CD4-positive, alpha-beta memory T cell (primary cell): Measurements from ENCODE around the gene GNL3. TPM values are rescaled to one million over a fixed set of nuclear protein-coding genes. Genes with fewer than 3 reads are reported as not detected.

Experiments used
- CTCF ChIA-PET: fragments of 350-600 bp; sonication (Branson Sonifier 250); formaldehyde crosslinking; loops from one replicate; lab custom pipeline; 2021; ENCODE audit warnings: inconsistent platforms; ENCODE audit not compliant: partially characterized antibody; lab: Charles Lee
- POLR2A ChIA-PET: fragments of 350-600 bp; sonication (Branson Sonifier 250); formaldehyde crosslinking; loops from one replicate; lab custom pipeline; 2021; ENCODE audit not compliant: partially characterized antibody; lab: Charles Lee
- DNase-seq, 5 donors: peaks; one replicate each; pipeline versions ENCODE4 v3.0.0 to v3.0.0-alpha.2; 2020 to 2022; ENCODE audit warnings: mixed read lengths in 1 of 5
- H3K27ac ChIP-seq: one replicate; pipeline ENCODE4 v1.7.0; 2013; ENCODE audit warnings: low read depth, low read length
- H3K27me3 ChIP-seq: 2 replicates; pipeline ENCODE4 v1.7.0; 2013; ENCODE audit warnings: mild to moderate bottlenecking, low read length, moderate library complexity; ENCODE audit not compliant: insufficient read depth
- H3K36me3 ChIP-seq: 2 replicates; pipeline ENCODE4 v1.7.0; 2013; ENCODE audit warnings: mild to moderate bottlenecking, low read length, moderate library complexity; ENCODE audit not compliant: insufficient read depth
- H3K4me1 ChIP-seq: 2 replicates; pipeline ENCODE4 v1.7.0; 2013; ENCODE audit warnings: mild to moderate bottlenecking, low read length, moderate library complexity; ENCODE audit not compliant: insufficient read depth
- H3K4me3 ChIP-seq, 2 donors: one replicate each; pipeline ENCODE4 v1.7.0; 2013; ENCODE audit warnings: low read length in 2 of 2, mild to moderate bottlenecking in 1 of 2
- H3K9me3 ChIP-seq, 2 donors: one replicate each; pipeline ENCODE4 v1.7.0; 2013; ENCODE audit warnings: low read length in 2 of 2, control low read depth in 1 of 2; ENCODE audit not compliant: control insufficient read depth in 1 of 2
- H3K27ac Mint-ChIP-seq, 7 donors: one replicate each; pipeline ENCODE4 v1.8.0; 2020 to 2021; ENCODE audit warnings: mixed read lengths in 7 of 7, mild to moderate bottlenecking in 6 of 7, inconsistent platforms in 3 of 7, moderate library complexity in 3 of 7
- H3K27me3 Mint-ChIP-seq, 2 donors: one replicate each; pipeline ENCODE4 v1.8.0; 2020 to 2021; ENCODE audit warnings: mixed read lengths in 2 of 2
- H3K36me3 Mint-ChIP-seq, 2 donors: one replicate each; pipeline ENCODE4 v1.8.0; 2020 to 2021; ENCODE audit warnings: mixed read lengths in 2 of 2, inconsistent platforms in 1 of 2, mild to moderate bottlenecking in 1 of 2
- H3K4me1 Mint-ChIP-seq, 4 donors: one replicate each; pipeline ENCODE4 v1.8.0; 2020 to 2021; ENCODE audit warnings: mixed read lengths in 4 of 4, mild to moderate bottlenecking in 1 of 4
- H3K4me3 Mint-ChIP-seq, 8 donors: one replicate each; pipeline ENCODE4 v1.8.0; 2020 to 2021; ENCODE audit warnings: mixed read lengths in 8 of 8, mild to moderate bottlenecking in 7 of 8, moderate library complexity in 6 of 8, inconsistent platforms in 3 of 8
- H3K9me3 Mint-ChIP-seq, 8 donors: one replicate each; pipeline ENCODE4 v1.8.0; 2020 to 2021; ENCODE audit warnings: mixed read lengths in 8 of 8, mild to moderate bottlenecking in 5 of 8, inconsistent platforms in 3 of 8, moderate library complexity in 1 of 8
- intact Hi-C: fragments of 100-400 bp; cut with micrococcal nuclease; formaldehyde crosslinking; loops from one replicate; pipeline ENCODE4 v1.15.1; 2023
- polyA plus RNA-seq, 2 donors: library from polyadenylated mRNA; unstranded; fragments of 300-500 nt; fragmentation: Illumina TruSeq; gene quantifications; one replicate each; pipeline ENCODE4 v1.2.3, GENCODE V29; 2021
- total RNA-seq, 2 experiments: library from RNA; stranded (reverse); gene quantifications; one replicate each; pipeline ENCODE4 v1.2.3, GENCODE V29; 2021

The GNL3 gene
- total and polyA plus RNA-seq, 4 experiments from 2014 or later: 47.9 to 88.4 (median 75.2) TPM

DNA sequence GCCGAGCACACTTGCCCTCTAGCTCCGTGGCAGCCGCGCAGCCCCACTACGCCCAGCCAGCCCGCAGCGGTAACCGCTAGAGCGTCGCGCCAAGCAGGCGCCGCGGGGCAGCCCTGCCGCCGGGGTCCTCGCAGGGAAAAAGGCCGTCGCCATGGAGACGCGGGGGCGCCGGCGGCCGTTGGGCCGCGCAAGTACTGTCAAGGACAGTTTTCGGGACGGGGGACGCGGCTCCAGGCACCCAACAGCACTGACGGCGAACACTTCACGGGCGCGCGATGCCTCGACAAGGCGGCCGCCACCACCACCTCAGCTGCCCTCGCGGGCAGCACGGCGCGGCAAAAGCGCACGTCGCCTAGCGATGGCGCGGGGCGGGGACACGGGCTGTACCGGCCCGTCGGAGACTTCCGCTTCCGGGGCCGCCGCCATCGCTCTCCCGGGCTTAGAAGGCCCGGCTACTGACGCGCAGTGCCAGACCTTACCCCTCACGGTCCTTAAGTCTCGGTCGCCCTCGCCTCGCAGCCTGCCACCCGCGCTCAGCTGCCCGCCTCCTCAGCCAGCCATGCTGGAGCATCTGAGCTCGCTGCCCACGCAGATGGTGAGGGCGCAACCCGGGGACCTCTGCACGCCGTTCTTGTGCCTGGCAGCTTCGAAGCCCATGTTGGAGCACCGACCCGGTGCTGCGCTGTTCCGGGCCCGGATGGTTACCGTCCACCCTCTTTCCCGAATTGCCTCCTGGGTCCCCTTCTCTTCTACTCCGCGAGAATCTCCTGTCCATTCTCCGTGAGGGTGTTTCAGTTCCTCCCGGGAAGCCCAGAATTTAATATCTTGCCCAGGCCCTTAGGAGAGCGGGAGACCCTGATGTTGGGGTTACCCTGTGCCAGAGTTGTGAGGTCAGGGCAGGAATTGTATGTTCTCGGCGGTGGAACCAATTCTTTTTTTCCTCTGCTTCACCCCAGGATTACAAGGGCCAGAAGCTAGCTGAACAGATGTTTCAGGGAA, 20.2 kb downstream of the GNL3 start, which contains the start of the genes GLT8D1 and SPCS1:
TSS of gene GLT8D1 (minus strand) at position 104 of the 999 bp plus-strand sequence. CDS start 5,331 bp downstream, outside the sequence.
TSS of gene SPCS1 (plus strand) at position 419 of the 999 bp plus-strand sequence. CDS start at position 560, 141 bp downstream.
- Mint-ChIP-seq H3K4me3 (peak within 1 kb of the TSS; percentile 92 to 98 (median 96)), H3K9me3 (no peaks in the 10 kb centered on the region), H3K27ac (peak within 1 kb of the TSS; percentile 95 to 99 (median 97)), H3K36me3 (peaks cover 0 to 28% of the 10 kb centered on the region in 2 donors), H3K27me3 (no peaks in the 10 kb centered on the region), H3K4me1 (peaks cover 16 to 41% (median 27%) of the 10 kb centered on the region in 4 donors)
- Histone ChIP-seq H3K4me3 (peak within 1 kb of the TSS; percentile 75 to 99), H3K4me1 (peaks cover 39% of the 10 kb centered on the region), H3K9me3 (no peaks in the 10 kb centered on the region), H3K27me3 (no peaks in the 10 kb centered on the region), H3K36me3 (peaks cover 12% of the 10 kb centered on the region), H3K27ac (peak within 1 kb of the TSS; percentile 87)
- CTCF ChIA-PET: no interaction called here
- DNase-seq: peak; percentile 88 to 92 (median 91)
- intact Hi-C loops: loop anchor here (1.0 to 2.0 kb wide), 3 partner anchors 21 to 170 kb away; partner anchors contain the start of genes NEK4, PBRM1 and UQCC5
- POLR2A ChIA-PET: interaction anchor here (0.9 to 3.6 kb wide), 15 partner anchors 10 to 427 kb away, joined by 3 to 26 read pairs (median 6); partner anchors contain the start of genes GNL3, NEK4, PBRM1 and WDR82

DNA sequence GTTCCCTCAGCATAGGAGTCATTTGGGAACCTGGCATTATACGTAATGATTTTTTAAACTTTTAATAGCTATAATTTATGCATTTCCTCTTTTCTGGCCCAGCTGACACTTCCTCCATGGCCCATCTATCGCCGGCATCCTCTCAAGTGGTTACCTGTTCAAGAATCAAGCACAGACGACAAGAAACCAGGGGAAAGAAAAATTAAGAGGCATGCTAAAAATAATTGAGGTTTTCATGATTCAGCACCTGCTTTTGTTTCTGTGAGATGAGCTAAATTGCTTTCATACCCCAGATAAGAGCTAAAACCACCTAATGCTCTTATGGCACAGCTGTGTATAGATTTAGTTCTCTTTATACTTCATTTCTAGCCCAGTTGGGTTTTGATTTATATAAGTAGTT, 21.8 kb downstream of the GNL3 start:
- Histone ChIP-seq H3K27ac (peak overlapping the region; percentile 5), H3K4me1 (peaks cover 39% of the 10 kb centered on the region), H3K9me3 (no peaks in the 10 kb centered on the region), H3K27me3 (no peaks in the 10 kb centered on the region), H3K4me3 (peak overlapping the region in 1 of 2 donors; percentile 8), H3K36me3 (peaks cover 18% of the 10 kb centered on the region)
- peaks cover 16 to 41% (median 27%) of the 10 kb centered on the region in 4 donors for H3K4me1 Mint-ChIP-seq
- peak overlapping the region; percentile 64 to 99 (median 86) for H3K27ac Mint-ChIP-seq
- ChIA-PET POLR2A (interaction anchor here (3.6 kb wide), 1 partner anchor 22 kb away, joined by 26 read pairs; the partner anchor contains the start of genes GNL3 and PBRM1), CTCF (no interaction called here)
- H3K27me3 Mint-ChIP-seq: no peaks in the 10 kb centered on the region
- no peak for DNase-seq
- peak overlapping the region; percentile 52 to 84 (median 68) for H3K4me3 Mint-ChIP-seq
- no peaks in the 10 kb centered on the region for H3K9me3 Mint-ChIP-seq
- intact Hi-C loops: loop anchor here (2.0 kb wide), 1 partner anchor 63 kb away; the partner anchor contains the start of gene NEK4
- peaks cover 0 to 30% of the 10 kb centered on the region in 2 donors for H3K36me3 Mint-ChIP-seq

GRCh38 chr3:52710512-52710911, 24.7 kb downstream of the GNL3 start:
- Mint-ChIP-seq H3K4me1 (peaks cover 7 to 22% (median 14%) of the 10 kb centered on the region in 4 donors), H3K27ac (peak overlapping the region in 1 of 7 donors; percentile 78), H3K4me3 (no peak overlapping the region), H3K36me3 (peaks cover 0 to 25% of the 10 kb centered on the region in 2 donors), H3K9me3 (no peaks in the 10 kb centered on the region), H3K27me3 (no peaks in the 10 kb centered on the region)
- Histone ChIP-seq H3K36me3 (peaks cover 18% of the 10 kb centered on the region), H3K4me1 (peaks cover 20% of the 10 kb centered on the region), H3K27me3 (no peaks in the 10 kb centered on the region), H3K27ac (no peak overlapping the region), H3K4me3 (no peak overlapping the region), H3K9me3 (no peaks in the 10 kb centered on the region)
- intact Hi-C loops: no loop called here
- ChIA-PET CTCF (no interaction called here), POLR2A (no interaction called here)
- no peak for DNase-seq

DNA sequence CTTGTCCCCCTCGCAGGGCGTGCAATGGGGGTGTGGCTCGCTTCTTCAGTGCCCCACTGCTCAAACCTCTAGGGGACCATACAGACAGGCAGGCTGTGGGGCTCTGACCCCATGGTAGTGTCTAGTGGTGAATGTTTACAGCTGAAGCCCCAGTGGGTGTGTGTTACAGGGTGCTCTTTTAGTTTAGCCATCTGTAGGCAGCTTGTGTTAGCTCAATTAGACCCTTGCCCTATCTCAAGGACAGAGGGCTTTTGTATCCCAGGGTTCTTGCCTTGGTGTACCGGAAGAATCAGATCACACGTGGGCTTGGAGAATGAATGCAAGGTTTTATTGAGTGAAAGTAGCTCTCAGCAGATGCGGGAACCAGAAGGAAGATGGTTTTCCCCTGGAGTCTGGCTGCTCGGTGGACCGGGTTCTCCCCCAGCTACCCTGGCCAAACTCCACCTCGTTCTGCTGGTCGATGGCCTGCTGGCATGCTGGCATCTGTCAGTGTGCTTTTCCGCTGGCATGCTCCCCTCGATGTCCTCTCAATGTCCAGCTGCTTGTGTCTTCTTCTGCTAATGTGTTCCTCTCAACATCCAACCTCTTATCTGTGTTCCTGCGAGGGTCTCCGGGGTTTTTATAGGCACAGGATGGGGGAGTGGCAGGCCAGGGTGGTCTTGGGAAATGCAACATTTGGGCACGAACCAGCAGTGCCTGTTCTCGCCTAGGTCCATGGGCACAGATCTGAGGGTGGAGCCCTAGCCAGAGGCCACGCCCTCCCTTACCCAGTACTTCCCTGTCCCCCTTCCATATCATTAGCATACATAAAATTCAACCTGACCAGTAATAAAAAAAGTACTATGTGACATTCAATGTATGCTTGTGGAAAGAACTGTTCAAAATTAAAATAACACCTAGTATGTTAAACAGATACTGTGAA, 26.7 kb downstream of the GNL3 start:
- H3K9me3 Mint-ChIP-seq: no peaks in the 10 kb centered on the region

DNA sequence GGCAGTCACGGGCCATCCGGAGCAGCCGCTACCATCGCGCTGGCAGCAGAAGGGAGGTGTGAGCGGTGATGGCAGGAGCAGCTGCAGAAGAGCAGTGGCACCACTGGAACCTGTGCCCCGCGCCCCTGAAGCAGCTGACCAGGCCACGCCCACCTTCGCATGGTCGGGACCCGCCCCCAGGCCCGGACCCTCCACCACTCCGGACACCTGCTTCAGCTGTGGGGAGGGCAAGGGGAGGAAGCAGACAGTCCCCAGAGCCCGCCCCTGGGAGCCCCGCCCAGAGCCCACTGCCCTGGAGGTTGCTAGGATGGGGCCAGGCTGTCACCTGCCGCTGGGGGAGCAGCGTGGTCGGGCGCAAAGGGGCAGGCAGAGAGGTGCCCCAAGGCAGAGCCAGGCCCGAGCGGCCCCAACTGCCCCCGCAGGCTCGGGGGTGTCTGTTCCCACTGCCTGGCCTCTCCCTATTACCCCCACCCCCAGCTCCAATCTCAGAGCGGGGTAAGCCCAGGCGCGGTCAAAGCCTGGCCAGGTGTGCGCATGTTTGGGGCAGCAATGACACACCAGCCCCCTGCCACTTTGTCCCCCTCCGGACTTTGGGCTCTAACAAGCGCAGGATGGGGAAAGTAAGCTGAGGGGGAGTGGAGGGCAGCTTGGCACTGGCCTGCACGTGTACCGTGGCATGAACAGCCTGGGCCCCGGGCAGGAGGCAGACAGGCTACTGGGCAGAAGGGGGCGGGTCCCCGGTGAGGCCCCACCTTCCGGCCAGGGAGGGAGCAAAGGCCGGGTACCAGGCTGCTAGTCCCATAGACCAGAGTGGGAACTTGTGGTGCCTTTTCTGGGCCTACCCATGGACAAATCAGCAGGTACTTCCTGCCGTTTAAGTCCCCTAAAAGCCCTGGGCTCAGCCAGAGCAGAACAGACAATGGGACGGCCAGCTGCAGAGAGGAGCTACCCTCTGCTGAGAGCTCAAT, 28.8 kb downstream of the GNL3 start:
- H3K9me3 ChIP-seq: no peaks in the 10 kb centered on the region
- ChIA-PET POLR2A (no interaction called here), CTCF (no interaction called here)
- no peak overlapping the region for H3K27ac ChIP-seq
- H3K4me3 Mint-ChIP-seq: no peak overlapping the region
- no peak overlapping the region for H3K27ac Mint-ChIP-seq
- no peaks in the 10 kb centered on the region for H3K4me1 ChIP-seq
- intact Hi-C loops: no loop called here
- H3K27me3 Mint-ChIP-seq: no peaks in the 10 kb centered on the region
- peaks cover 6 to 9% of the 10 kb centered on the region in 2 donors for H3K36me3 Mint-ChIP-seq
- H3K4me1 Mint-ChIP-seq: peaks cover 1 to 6% (median 3%) of the 10 kb centered on the region in 4 donors
- H3K27me3 ChIP-seq: no peaks in the 10 kb centered on the region
- peaks cover 6% of the 10 kb centered on the region for H3K36me3 ChIP-seq
- no peak overlapping the region for H3K4me3 ChIP-seq
- H3K9me3 Mint-ChIP-seq: peaks cover 0 to 2% (median 0%) of the 10 kb centered on the region in 8 donors
- DNase-seq: no peak

More for the DNA sequence above, 26.7 kb downstream of the GNL3 start:
- Mint-ChIP-seq H3K4me1 (peaks cover 3 to 10% (median 5%) of the 10 kb centered on the region in 4 donors), H3K36me3 (peaks cover 0 to 16% of the 10 kb centered on the region in 2 donors), H3K27me3 (no peaks in the 10 kb centered on the region), H3K4me3 (no peak overlapping the region), H3K27ac (peak overlapping the region in 2 of 7 donors; percentile 22 to 43)
- Histone ChIP-seq H3K27ac (no peak overlapping the region), H3K9me3 (no peaks in the 10 kb centered on the region), H3K4me3 (no peak overlapping the region), H3K27me3 (no peaks in the 10 kb centered on the region), H3K36me3 (peaks cover 18% of the 10 kb centered on the region), H3K4me1 (peaks cover 7% of the 10 kb centered on the region)
- intact Hi-C loops: no loop called here
- no peak for DNase-seq
- ChIA-PET POLR2A (no interaction called here), CTCF (no interaction called here)
